H7 (cell line): ENCODE data around the gene CD82. TPM values are rescaled to one million over a fixed set of nuclear protein-coding genes. Genes with fewer than 3 reads are reported as not detected.

ENCODE experiments used
- DNase-seq: peaks from one replicate; pipeline ENCODE4 v3.0.0; 2012
- H3K27me3 ChIP-seq: 2 replicates; pipeline ENCODE4 v1.6.0; 2011; ENCODE audit warnings: mild to moderate bottlenecking, low read length; ENCODE audit not compliant: control insufficient read depth, insufficient read depth
- H3K36me3 ChIP-seq: replicated peaks from 2 replicates; pipeline ENCODE4 v1.5.1; 2011; ENCODE audit warnings: low read length; ENCODE audit not compliant: control insufficient read depth, insufficient read depth
- H3K4me3 ChIP-seq: 2 replicates; pipeline ENCODE4 v1.5.1; 2011; ENCODE audit warnings: low read depth, mild to moderate bottlenecking, control low read depth, low read length, moderate library complexity; ENCODE audit not compliant: insufficient read depth
- total RNA-seq: library from RNA; depleted of rRNA; stranded (reverse); fragments of >200 nt; shearing (Covaris generic); gene quantifications from 2 replicates; pipeline ENCODE4 v1.2.3, GENCODE V29; 2014; rRNA removed

Gene CD82
- total RNA-seq: 1.3 and 2.5 TPM in 2 replicates

GRCh38 chr11:44565211-44565952, at the start of gene CD82:
Gene CD82, plus strand, starts transcription at chr11:44565663. Its CDS starts 29,000 bp downstream, at chr11:44594663.
- Histone ChIP-seq H3K27me3 (peaks cover 14% of the 10 kb centered on the region), H3K36me3 (no peaks in the 10 kb centered on the region), H3K4me3 (peak within 1 kb of the TSS; percentile 68)
- peak; percentile 99 for DNase-seq

- no peaks in the 10 kb centered on the region for H3K36me3 ChIP-seq
- no peak for DNase-seq
- H3K4me3 ChIP-seq: no peak overlapping the region
These were observed 48.6 kb upstream of the CD82 start for GRCh38 chr11:44516688-44517507.

GRCh38 chr11:44517541-44517940, 47.9 kb upstream of the CD82 start:
- H3K4me3 ChIP-seq: no peak overlapping the region
- H3K36me3 ChIP-seq: no peaks in the 10 kb centered on the region
- H3K27me3 ChIP-seq: no peaks in the 10 kb centered on the region
- no peak for DNase-seq

More at GRCh38 chr11:44516688-44517507, 48.6 kb upstream of the CD82 start:
- H3K27me3 ChIP-seq: no peaks in the 10 kb centered on the region

GRCh38 chr11:44518968-44519550, 46.4 kb upstream of the CD82 start:
- DNase-seq: no peak
- Histone ChIP-seq H3K4me3 (no peak overlapping the region), H3K36me3 (no peaks in the 10 kb centered on the region), H3K27me3 (no peaks in the 10 kb centered on the region)

- Histone ChIP-seq H3K27me3 (no peaks in the 10 kb centered on the region), H3K4me3 (no peak overlapping the region), H3K36me3 (no peaks in the 10 kb centered on the region)
- no peak for DNase-seq
These were observed 45.3 kb upstream of the CD82 start for GRCh38 chr11:44519989-44520737.

- Histone ChIP-seq H3K4me3 (no peak overlapping the region), H3K36me3 (no peaks in the 10 kb centered on the region), H3K27me3 (no peaks in the 10 kb centered on the region)
- no peak for DNase-seq
These were observed 44.3 kb upstream of the CD82 start for GRCh38 chr11:44521148-44521547.

- H3K4me3 ChIP-seq: no peak overlapping the region
- no peaks in the 10 kb centered on the region for H3K36me3 ChIP-seq
- H3K27me3 ChIP-seq: no peaks in the 10 kb centered on the region
- DNase-seq: no peak
These were observed 43.2 kb upstream of the CD82 start for GRCh38 chr11:44522294-44522693.

- H3K36me3 ChIP-seq: no peaks in the 10 kb centered on the region
- no peaks in the 10 kb centered on the region for H3K27me3 ChIP-seq
- no peak overlapping the region for H3K4me3 ChIP-seq
- no peak for DNase-seq
These were observed 41.1 kb upstream of the CD82 start for GRCh38 chr11:44524346-44524745.

GRCh38 chr11:44524751-44525201, 40.7 kb upstream of the CD82 start:
- Histone ChIP-seq H3K27me3 (no peaks in the 10 kb centered on the region), H3K36me3 (no peaks in the 10 kb centered on the region), H3K4me3 (no peak overlapping the region)
- peak; percentile 28 for DNase-seq

- H3K36me3 ChIP-seq: no peaks in the 10 kb centered on the region
- peak; percentile 39 for DNase-seq
- no peaks in the 10 kb centered on the region for H3K27me3 ChIP-seq
- no peak overlapping the region for H3K4me3 ChIP-seq
These were observed 39.8 kb upstream of the CD82 start for GRCh38 chr11:44525473-44526252.

GRCh38 chr11:44526438-44526837, 39.0 kb upstream of the CD82 start:
- no peak overlapping the region for H3K4me3 ChIP-seq
- no peaks in the 10 kb centered on the region for H3K36me3 ChIP-seq
- no peaks in the 10 kb centered on the region for H3K27me3 ChIP-seq
- DNase-seq: peak; percentile 71

GRCh38 chr11:44527476-44527875, 38.0 kb upstream of the CD82 start:
- no peak overlapping the region for H3K4me3 ChIP-seq
- DNase-seq: peak; percentile 19
- H3K36me3 ChIP-seq: no peaks in the 10 kb centered on the region
- H3K27me3 ChIP-seq: no peaks in the 10 kb centered on the region

GRCh38 chr11:44528103-44528502, 37.4 kb upstream of the CD82 start:
- Histone ChIP-seq H3K4me3 (no peak overlapping the region), H3K36me3 (no peaks in the 10 kb centered on the region), H3K27me3 (no peaks in the 10 kb centered on the region)
- peak; percentile 49 for DNase-seq
